ENCODE results near the gene ADGRL3. TPM values are rescaled to one million over a fixed set of nuclear protein-coding genes. Genes with fewer than 3 reads are reported as not detected.

The ADGRL3 gene
- total RNA-seq, 3 donors from 2014 or later = 4.3 to 10.8 (median 4.3) TPM

DNA sequence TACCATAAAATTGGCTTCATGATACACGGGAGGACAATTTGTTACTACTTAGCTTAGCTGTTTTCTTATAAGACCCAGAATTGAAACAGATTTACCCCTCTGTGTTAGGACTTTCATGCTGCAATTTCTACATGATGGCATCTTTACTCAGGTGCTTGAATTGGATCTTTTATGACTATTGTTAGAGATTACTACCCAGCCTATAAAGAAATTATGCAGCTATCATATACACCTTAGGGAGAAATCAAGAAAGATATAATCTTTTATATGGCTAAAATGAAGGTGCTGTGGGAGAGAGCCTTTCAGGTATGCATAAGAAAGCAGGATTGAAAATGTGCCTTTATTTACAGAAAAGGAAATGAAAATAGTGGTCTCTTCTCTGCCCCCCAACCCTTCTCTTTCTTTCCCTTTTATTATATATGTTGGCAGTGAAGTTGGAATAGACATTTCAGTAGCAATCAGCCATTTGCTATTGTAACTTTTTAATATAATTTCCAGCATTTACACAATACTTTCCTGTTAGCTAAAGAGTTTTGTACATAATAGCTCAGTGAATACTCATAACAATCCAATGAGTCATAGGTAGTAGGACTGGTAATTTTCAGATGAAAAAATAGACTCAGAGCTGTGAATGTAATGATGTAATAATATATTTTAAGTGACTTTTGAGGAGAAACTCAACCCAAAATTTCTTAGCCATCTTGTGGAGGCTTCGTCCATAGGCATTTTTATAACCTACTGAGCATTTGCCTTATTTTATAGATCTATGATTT is 311.8 kb downstream of the ADGRL3 start:
- intact Hi-C loops (cut with DNase I, micrococcal nuclease) = no loop called here
- DNase-seq (no peak), ATAC-seq (peak; percentile 30)
- H3K4me3 ChIP-seq = no peak overlapping the region
- TF ChIP-seq, protein P1, sequence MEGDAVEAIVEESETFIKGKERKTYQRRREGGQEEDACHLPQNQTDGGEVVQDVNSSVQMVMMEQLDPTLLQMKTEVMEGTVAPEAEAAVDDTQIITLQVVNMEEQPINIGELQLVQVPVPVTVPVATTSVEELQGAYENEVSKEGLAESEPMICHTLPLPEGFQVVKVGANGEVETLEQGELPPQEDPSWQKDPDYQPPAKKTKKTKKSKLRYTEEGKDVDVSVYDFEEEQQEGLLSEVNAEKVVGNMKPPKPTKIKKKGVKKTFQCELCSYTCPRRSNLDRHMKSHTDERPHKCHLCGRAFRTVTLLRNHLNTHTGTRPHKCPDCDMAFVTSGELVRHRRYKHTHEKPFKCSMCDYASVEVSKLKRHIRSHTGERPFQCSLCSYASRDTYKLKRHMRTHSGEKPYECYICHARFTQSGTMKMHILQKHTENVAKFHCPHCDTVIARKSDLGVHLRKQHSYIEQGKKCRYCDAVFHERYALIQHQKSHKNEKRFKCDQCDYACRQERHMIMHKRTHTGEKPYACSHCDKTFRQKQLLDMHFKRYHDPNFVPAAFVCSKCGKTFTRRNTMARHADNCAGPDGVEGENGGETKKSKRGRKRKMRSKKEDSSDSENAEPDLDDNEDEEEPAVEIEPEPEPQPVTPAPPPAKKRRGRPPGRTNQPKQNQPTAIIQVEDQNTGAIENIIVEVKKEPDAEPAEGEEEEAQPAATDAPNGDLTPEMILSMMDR (IDR thresholded peaks at IDR 0.05) = no peak
- peaks cover 7% of the 10 kb centered on the region for H3K4me1 ChIP-seq (ENCODE audit: low read depth)
- no peaks in the 10 kb centered on the region for H3K9me3 ChIP-seq
- no peaks in the 10 kb centered on the region for H3K36me3 ChIP-seq (ENCODE audit: low read depth)

DNA sequence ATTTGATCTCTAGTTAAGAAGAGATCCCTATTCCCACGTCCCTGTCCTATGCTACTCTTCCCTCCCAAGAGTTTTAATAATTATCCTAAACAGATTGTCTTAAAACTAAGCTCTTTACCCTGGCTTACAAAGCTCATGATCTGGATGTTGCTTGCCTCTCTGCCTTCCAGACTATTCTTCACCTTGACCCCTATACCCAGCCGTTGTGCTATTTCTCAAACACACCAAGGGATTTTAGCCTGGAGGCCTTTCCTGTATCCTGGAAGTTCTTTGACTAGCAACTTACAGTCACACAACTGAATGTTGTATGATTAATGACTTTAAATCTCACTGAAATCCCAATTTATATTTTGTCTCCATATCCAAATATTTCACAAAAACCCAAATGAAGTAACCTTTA is 314.9 kb downstream of the ADGRL3 start:
- no peak for DNase-seq
- no peak for ATAC-seq
- H3K4me1 ChIP-seq (ENCODE audit: low read depth) = peaks cover 7% of the 10 kb centered on the region
- H3K4me3 ChIP-seq = no peak overlapping the region
- intact Hi-C loops (cut with DNase I, micrococcal nuclease) = no loop called here
- TF ChIP-seq, protein P1 (IDR thresholded peaks at IDR 0.05) = no peak
- no peaks in the 10 kb centered on the region for H3K36me3 ChIP-seq (ENCODE audit: low read depth)
- H3K9me3 ChIP-seq = no peaks in the 10 kb centered on the region

DNA sequence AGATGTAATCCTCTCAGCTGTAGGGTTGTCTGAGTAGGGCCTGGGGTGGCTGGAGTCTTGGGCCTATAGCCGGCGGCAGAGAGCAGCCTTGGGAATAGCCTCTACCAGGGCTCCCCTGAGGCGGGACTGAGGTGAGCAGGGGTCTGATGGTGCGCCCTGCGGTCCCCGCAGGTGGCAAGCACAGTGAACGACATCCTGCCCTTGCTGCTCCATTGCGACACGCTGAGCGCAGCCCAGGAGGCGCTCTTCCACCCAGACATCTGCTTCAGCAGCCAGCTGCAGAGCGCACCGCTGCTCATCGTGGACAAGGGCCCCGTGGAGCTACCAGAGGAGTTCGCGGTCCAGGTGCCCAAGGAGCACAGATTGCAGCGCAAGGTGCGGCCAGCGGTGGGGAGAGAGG is 317.0 kb downstream of the ADGRL3 start:
- TF ChIP-seq, protein P1 (IDR thresholded peaks at IDR 0.05) = peak; percentile 8
- Histone ChIP-seq H3K9me3 (no peaks in the 10 kb centered on the region), H3K4me1 (ENCODE audit: low read depth) (peaks cover 6% of the 10 kb centered on the region), H3K36me3 (ENCODE audit: low read depth) (no peaks in the 10 kb centered on the region), H3K4me3 (no peak overlapping the region)
- intact Hi-C loops (cut with DNase I, micrococcal nuclease) = no loop called here
- peak in 2 of 3 donors; percentile 62 to 66 for DNase-seq
- ATAC-seq = peak; percentile 74

DNA sequence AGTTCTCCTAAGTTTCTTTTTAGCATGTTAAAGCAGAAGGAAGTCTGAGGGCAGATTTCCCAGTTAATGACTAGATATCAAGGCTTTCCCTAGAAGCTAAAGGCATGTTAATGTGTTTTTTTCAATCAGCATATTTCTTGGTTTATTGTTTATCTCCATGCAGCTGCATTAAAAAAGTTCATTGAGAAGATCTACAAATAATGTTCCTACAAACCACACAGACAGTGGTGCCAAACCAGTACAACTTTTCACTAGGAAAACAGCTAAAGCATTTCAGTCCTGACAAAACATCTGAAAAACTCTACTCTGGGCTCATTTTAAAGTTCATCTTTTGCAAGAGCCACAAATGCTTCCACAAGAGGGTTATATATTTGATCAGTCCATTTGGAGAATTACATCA is 320.0 kb downstream of the ADGRL3 start:
- ATAC-seq = no peak
- no peak overlapping the region for H3K4me3 ChIP-seq
- no peaks in the 10 kb centered on the region for H3K36me3 ChIP-seq (ENCODE audit: low read depth)
- intact Hi-C loops (cut with DNase I, micrococcal nuclease) = no loop called here
- TF ChIP-seq, protein P1 (IDR thresholded peaks at IDR 0.05) = no peak
- no peaks in the 10 kb centered on the region for H3K4me1 ChIP-seq (ENCODE audit: low read depth)
- H3K9me3 ChIP-seq = no peaks in the 10 kb centered on the region
- no peak for DNase-seq

DNA sequence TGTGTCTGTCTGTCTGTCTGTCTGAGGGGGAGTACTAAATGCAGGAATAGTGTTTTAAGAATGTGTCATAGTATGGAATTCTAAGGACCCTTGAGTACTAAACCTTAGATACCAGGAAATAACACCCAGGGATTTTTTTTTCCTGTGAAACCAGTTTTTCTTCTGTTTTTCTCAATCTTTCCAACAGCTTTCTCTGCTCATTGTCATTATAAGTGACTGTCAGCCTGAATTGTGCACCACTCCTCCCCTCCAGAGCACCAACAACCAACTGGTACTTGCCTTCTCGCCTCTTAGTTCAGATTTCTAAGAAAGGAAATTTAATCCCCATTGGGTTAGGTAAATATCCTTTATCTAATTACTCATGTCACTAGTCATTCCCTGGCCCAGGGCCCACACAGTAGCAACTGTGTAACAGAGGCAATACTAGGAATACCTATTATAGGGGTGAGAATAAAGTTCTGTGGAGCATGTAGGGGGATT is 320.6 kb downstream of the ADGRL3 start:
- TF ChIP-seq, protein P1 (IDR thresholded peaks at IDR 0.05) = no peak
- Histone ChIP-seq H3K9me3 (no peaks in the 10 kb centered on the region), H3K4me1 (ENCODE audit: low read depth) (no peaks in the 10 kb centered on the region), H3K36me3 (ENCODE audit: low read depth) (no peaks in the 10 kb centered on the region), H3K4me3 (no peak overlapping the region)
- no peak for DNase-seq
- ATAC-seq = no peak
- intact Hi-C loops (cut with DNase I, micrococcal nuclease) = no loop called here
